Common myeloid progenitor, CD34-positive (primary cell): ENCODE results near the gene ROBO1.
"Not testable (repeated sequence)": the region's sequence is repeated elsewhere in the genome, so short reads cannot be mapped to it uniquely, and the experiment has no call there.

ENCODE experiments used
- CTCF ChIA-PET: fragments of 350-600 bp; sonication (Branson Sonifier 250); formaldehyde crosslinking; loops from one replicate; lab custom pipeline; 2021; ENCODE audit warnings: antibody characterized with exemption; lab: Charles Lee
- POLR2A ChIA-PET: fragments of 350-600 bp; sonication (Branson Sonifier 250); formaldehyde crosslinking; loops from one replicate; lab custom pipeline; 2021; ENCODE audit warnings: antibody characterized with exemption; lab: Charles Lee
- DNase-seq, 3 donors: peaks; one replicate each; pipeline versions ENCODE4 v3.0.0 to v3.0.0-alpha.2; 2013
- H3K27ac ChIP-seq, 2 experiments: 1 replicate in 1 of 2; 2 replicates in 1 of 2; pipeline ENCODE4 v1.7.0; 2013; ENCODE audit warnings: inconsistent platforms in 2 of 2, low read length in 2 of 2, mild to moderate bottlenecking in 2 of 2, low read depth in 1 of 2, moderate library complexity in 1 of 2; ENCODE audit not compliant: severe bottlenecking in 2 of 2, insufficient read depth in 1 of 2, poor library complexity in 1 of 2
- H3K27me3 ChIP-seq, 5 experiments: replicated peaks in 2 of 5; 1 replicate in 3 of 5; 2 replicates in 2 of 5; pipeline versions ENCODE4 v1.6.1 to v1.7.0; 2013; ENCODE audit warnings: low read length in 4 of 5, mild to moderate bottlenecking in 2 of 5, moderate library complexity in 2 of 5, inconsistent platforms in 1 of 5; ENCODE audit not compliant: insufficient read depth in 5 of 5, control insufficient read depth in 4 of 5
- H3K36me3 ChIP-seq, 4 experiments: 1 replicate in 2 of 4; 2 replicates in 2 of 4; pipeline versions ENCODE4 v1.6.1 to v1.7.0; 2013; ENCODE audit warnings: low read length in 3 of 4, control low read depth in 1 of 4, mild to moderate bottlenecking in 1 of 4; ENCODE audit not compliant: control insufficient read depth in 4 of 4, insufficient read depth in 4 of 4
- H3K4me1 ChIP-seq, 4 experiments: 1 replicate in 3 of 4; 2 replicates in 1 of 4; pipeline versions ENCODE4 v1.6.1 to v1.7.1; 2013; ENCODE audit warnings: low read length in 3 of 4, mild to moderate bottlenecking in 3 of 4, control low read depth in 1 of 4, inconsistent platforms in 1 of 4, moderate library complexity in 1 of 4; ENCODE audit not compliant: control insufficient read depth in 4 of 4, insufficient read depth in 4 of 4; ENCODE audit errors: control extremely low read depth in 1 of 4
- H3K4me3 ChIP-seq, 7 experiments: 1 replicate in 4 of 7; 2 replicates in 3 of 7; pipeline versions ENCODE4 v1.5.1 to v1.7.0; 2013; ENCODE audit warnings: mild to moderate bottlenecking in 7 of 7, low read length in 6 of 7, moderate library complexity in 6 of 7, inconsistent platforms in 2 of 7, low read depth in 2 of 7, control low read depth in 1 of 7; ENCODE audit not compliant: insufficient read depth in 4 of 7, control insufficient read depth in 1 of 7; ENCODE audit errors: extremely low read depth in 1 of 7
- H3K9me3 ChIP-seq, 5 experiments: 1 replicate in 4 of 5; 2 replicates in 1 of 5; pipeline versions ENCODE4 v1.6.1 to v1.7.1; 2013; ENCODE audit warnings: low read length in 4 of 5, mild to moderate bottlenecking in 2 of 5, inconsistent platforms in 1 of 5, low read depth in 1 of 5, moderate library complexity in 1 of 5; ENCODE audit not compliant: control insufficient read depth in 4 of 5, insufficient read depth in 2 of 5; ENCODE audit errors: control extremely low read depth in 1 of 5
- WGBS: methylation state at CpG from one replicate; pipeline ENCODE4 v1.1.5; 2013; ENCODE audit not compliant: insufficient coverage; 5-methylcytosine and 5-hydroxymethylcytosine counted together

Gene ROBO1

DNA sequence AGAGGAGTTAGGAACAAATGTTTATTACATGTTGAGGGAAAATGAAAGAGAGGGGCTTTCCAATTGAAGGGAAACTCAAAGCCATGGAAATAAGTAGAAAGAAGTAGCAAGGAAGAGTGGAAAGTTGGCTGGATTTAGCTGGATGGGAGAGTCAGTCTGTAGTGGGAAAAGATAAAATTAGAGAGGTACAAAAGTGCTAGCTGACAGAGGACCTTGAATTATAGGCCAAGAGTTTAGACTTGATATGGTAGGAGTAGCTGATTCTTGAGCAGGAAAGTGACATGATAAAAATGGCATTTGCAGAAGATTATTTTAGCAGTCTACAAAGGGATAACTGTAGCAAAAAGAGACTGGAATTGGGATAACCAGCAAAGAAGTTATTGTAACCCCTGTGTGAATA lies 425.8 kb downstream of the ROBO1 start:
- Histone ChIP-seq H3K27ac (no peak overlapping the region), H3K9me3 (no peaks in the 10 kb centered on the region), H3K4me3 (no peak overlapping the region), H3K36me3 (no peaks in the 10 kb centered on the region), H3K27me3 (no peaks in the 10 kb centered on the region), H3K4me1 (no peaks in the 10 kb centered on the region)
- DNase-seq = no peak
- POLR2A ChIA-PET = no interaction called here
- CTCF ChIA-PET = no interaction called here

DNA sequence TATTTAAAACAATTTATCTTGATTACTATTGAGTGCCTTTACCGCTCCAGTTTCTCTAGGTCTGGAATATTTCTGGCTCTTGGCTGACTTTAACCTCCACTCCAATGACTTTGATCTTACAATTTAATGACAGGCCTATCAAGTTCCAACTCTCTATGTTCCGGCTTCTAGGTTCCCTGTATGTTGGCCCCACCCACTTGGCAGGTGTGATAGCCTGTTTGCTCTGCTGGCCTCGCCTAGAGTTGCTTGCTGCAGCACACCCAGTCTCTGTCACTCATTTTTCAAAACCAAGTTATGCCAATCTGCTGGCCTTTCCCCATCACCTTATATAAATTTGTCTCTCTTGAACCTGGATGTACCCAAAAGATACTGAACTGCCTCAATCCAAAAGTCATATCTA lies 428.0 kb downstream of the ROBO1 start:
- Histone ChIP-seq H3K36me3 (no peaks in the 10 kb centered on the region), H3K4me1 (no peaks in the 10 kb centered on the region), H3K4me3 (no peak overlapping the region), H3K27me3 (no peaks in the 10 kb centered on the region), H3K27ac (no peak overlapping the region), H3K9me3 (no peaks in the 10 kb centered on the region)
- 95% methylated on average over 2 of the region's 3 CpGs for WGBS
- CTCF ChIA-PET = no interaction called here
- POLR2A ChIA-PET = no interaction called here
- no peak for DNase-seq

GRCh38 chr3:79337798-79338197 lies 430.0 kb downstream of the ROBO1 start:
- H3K36me3 ChIP-seq = no peaks in the 10 kb centered on the region
- no peaks in the 10 kb centered on the region for H3K4me1 ChIP-seq

GRCh38 chr3:79329154-79329553 lies 438.6 kb downstream of the ROBO1 start:
- no peak for DNase-seq
- Histone ChIP-seq H3K9me3 (no peaks in the 10 kb centered on the region), H3K27me3 (no peaks in the 10 kb centered on the region), H3K36me3 (no peaks in the 10 kb centered on the region), H3K4me1 (no peaks in the 10 kb centered on the region), H3K4me3 (no peak overlapping the region), H3K27ac (no peak overlapping the region)
- ChIA-PET CTCF (no interaction called here), POLR2A (no interaction called here)
- 86% methylated on average over 1 of the region's 2 CpGs for WGBS

More at GRCh38 chr3:79337798-79338197, 430.0 kb downstream of the ROBO1 start:
- no peaks in the 10 kb centered on the region for H3K27me3 ChIP-seq
- no peaks in the 10 kb centered on the region for H3K9me3 ChIP-seq
- ChIA-PET CTCF (no interaction called here), POLR2A (no interaction called here)
- H3K4me3 ChIP-seq = no peak overlapping the region
- DNase-seq = no peak
- H3K27ac ChIP-seq = no peak overlapping the region

- Histone ChIP-seq H3K4me1 (no peaks in the 10 kb centered on the region), H3K27me3 (no peaks in the 10 kb centered on the region), H3K9me3 (no peaks in the 10 kb centered on the region), H3K4me3 (no peak overlapping the region), H3K36me3 (no peaks in the 10 kb centered on the region), H3K27ac (no peak overlapping the region)
- POLR2A ChIA-PET = no interaction called here
- CTCF ChIA-PET = no interaction called here
- no peak for DNase-seq
- no CpG with 5 or more reads among the region's 3 CpGs for WGBS
These were observed 441.2 kb downstream of the ROBO1 start for GRCh38 chr3:79326642-79327041.

DNA sequence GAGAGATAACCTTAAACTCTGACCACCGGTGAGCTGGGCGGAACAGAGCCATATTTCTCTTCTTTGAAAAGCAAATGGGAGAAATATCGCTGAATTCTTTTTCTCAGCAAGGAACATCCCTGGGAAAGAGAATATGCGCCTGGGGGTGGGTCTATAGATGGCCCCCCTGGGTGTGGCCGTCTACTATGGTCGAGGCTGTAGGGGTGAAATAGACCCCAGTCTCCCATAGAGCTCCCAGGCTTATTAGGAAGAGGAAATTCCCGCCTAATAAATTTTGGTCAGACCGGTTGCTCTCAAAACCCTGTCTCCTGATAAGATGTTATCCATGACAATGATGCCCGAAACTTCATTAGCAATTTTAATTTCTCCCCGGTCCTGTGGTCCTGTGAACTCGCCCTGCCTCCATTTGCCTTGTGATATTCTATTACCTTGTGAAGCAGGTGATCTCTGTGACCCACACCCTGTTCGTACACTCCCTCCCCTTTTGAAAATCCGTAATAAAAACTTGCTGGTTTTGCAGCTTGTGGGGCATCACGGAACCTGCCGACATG lies 441.9 kb downstream of the ROBO1 start:
- CTCF ChIA-PET, H3K36me3 ChIP-seq, H3K4me1 ChIP-seq, H3K9me3 ChIP-seq, H3K27ac ChIP-seq, POLR2A ChIA-PET, H3K27me3 ChIP-seq, DNase-seq, H3K4me3 ChIP-seq: not testable (repeated sequence)
- whole genome bisulfite sequencing = 90% methylated on average over 11 of the region's 15 CpGs

DNA sequence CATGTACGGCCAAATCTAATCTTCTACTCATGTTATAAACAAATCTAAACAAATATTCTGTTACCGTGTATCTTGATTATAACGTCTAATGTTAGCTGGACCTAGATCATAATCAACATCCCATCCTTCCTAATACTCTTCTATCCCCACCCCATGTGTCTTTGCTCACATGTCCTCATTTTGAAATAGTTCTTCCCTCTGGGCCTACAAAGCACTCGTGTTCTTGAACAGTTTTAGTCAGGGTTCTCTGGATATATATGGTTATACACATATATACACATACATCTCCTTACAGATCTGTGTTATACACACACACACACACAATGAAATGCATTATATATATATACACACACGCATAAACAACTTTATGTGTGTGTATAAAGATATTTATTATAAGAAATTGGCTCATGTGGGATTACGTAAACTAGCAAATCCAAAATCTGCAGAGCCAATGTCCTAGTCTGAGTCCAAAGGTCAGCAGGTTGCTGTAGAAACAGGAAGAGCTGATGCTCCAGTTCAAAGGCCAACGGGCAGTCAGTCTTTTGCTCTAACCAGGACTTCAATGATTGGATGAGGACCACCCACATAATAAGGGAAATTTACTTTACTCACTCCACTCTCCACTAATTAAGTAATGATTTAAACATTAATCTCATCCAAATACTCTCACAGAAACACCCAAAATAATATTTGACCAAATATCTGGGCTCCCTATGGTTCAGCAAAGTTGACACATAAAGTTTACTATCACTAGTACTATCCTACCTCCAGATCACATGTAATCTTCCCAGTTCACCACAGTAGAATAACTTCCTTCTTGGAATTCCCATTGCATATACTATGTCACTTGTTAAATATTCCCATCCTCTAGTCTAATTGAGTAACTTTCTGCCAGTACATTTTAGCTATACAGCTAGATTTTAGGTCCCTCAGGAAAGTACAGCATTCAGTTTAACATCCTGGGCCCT lies 450.0 kb downstream of the ROBO1 start:
- 96% methylated on average over 5 of the region's 7 CpGs for WGBS
- CTCF ChIA-PET = no interaction called here
- Histone ChIP-seq H3K9me3 (no peaks in the 10 kb centered on the region), H3K4me1 (no peaks in the 10 kb centered on the region), H3K27ac (no peak overlapping the region), H3K4me3 (no peak overlapping the region), H3K27me3 (no peaks in the 10 kb centered on the region), H3K36me3 (no peaks in the 10 kb centered on the region)
- POLR2A ChIA-PET = no interaction called here
- DNase-seq = no peak
